Nephron (organoid): ENCODE measurements around the gene TRPV2.

Source experiments
- H3K27ac Mint-ChIP-seq, 3 experiments: 2 replicates each; pipeline ENCODE4 v1.8.0; 2020; ENCODE audit warnings: mixed read lengths in 3 of 3, mild to moderate bottlenecking in 2 of 3, moderate library complexity in 1 of 3
- H3K27me3 Mint-ChIP-seq: 2 replicates; pipeline ENCODE4 v1.8.0; 2021; ENCODE audit warnings: low read depth, mild to moderate bottlenecking, moderate library complexity, mixed read lengths
- H3K36me3 Mint-ChIP-seq: 2 replicates; pipeline ENCODE4 v1.8.0; 2020; ENCODE audit warnings: low read depth, mixed read lengths
- H3K4me1 Mint-ChIP-seq: 2 replicates; pipeline ENCODE4 v1.8.0; 2020; ENCODE audit warnings: mixed read lengths
- H3K4me3 Mint-ChIP-seq, 3 experiments: 2 replicates each; pipeline ENCODE4 v1.8.0; 2020; ENCODE audit warnings: mild to moderate bottlenecking in 3 of 3, mixed read lengths in 3 of 3, moderate library complexity in 2 of 3
- H3K9me3 Mint-ChIP-seq: 2 replicates; pipeline ENCODE4 v1.8.0; 2020; ENCODE audit warnings: mixed read lengths
- TF ChIP-seq, protein P1 (sequence below), 3 experiments: fragments of 200-600 bp; sonication (generic); IDR thresholded peaks; one replicate each; pipeline ENCODE4 v1.5.0; 2021; ENCODE audit warnings: antibody characterized with exemption in 3 of 3; ENCODE audit not compliant: unreplicated experiment in 3 of 3

The TRPV2 gene, protein sequence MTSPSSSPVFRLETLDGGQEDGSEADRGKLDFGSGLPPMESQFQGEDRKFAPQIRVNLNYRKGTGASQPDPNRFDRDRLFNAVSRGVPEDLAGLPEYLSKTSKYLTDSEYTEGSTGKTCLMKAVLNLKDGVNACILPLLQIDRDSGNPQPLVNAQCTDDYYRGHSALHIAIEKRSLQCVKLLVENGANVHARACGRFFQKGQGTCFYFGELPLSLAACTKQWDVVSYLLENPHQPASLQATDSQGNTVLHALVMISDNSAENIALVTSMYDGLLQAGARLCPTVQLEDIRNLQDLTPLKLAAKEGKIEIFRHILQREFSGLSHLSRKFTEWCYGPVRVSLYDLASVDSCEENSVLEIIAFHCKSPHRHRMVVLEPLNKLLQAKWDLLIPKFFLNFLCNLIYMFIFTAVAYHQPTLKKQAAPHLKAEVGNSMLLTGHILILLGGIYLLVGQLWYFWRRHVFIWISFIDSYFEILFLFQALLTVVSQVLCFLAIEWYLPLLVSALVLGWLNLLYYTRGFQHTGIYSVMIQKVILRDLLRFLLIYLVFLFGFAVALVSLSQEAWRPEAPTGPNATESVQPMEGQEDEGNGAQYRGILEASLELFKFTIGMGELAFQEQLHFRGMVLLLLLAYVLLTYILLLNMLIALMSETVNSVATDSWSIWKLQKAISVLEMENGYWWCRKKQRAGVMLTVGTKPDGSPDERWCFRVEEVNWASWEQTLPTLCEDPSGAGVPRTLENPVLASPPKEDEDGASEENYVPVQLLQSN

DNA sequence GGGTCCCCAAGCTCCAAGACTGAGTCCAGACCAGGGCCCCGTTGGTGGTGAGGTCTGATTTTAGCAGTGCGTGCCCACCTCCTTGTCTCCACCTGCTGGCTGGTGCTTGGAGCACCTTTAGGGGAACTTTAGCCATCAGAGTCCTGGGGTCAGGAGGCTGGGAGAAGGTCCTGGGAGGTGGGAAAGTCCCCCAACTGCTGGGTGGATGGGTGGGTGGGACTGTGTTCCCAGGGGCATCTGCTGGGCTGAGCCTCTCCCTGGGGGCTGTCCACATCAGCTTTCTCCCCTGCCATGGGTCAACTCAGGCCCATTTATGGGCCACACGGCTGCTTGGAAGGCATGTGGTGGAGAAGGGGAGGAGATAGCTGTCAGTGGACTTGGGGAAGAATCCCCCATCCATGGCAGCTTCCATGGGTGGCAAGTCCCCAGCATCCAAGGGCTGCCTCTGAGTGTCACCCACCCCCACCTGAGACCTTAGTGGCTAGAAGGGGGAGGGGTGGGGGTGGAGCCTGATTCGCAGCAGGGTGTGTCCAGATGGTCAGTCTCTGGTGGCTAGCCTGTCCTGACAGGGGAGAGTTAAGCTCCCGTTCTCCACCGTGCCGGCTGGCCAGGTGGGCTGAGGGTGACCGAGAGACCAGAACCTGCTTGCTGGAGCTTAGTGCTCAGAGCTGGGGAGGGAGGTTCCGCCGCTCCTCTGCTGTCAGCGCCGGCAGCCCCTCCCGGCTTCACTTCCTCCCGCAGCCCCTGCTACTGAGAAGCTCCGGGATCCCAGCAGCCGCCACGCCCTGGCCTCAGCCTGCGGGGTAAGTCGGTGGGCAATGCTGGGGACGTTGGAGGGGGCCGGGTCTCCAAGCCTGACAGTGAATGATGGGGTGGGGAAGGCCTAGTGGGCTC lies at the start of gene TRPV2:
TSS of gene TRPV2 (plus strand) at position 541 of the 894 bp plus-strand sequence. CDS start 2,098 bp downstream, outside the sequence.
- Mint-ChIP-seq H3K27me3 (no peaks in the 10 kb centered on the region), H3K9me3 (no peaks in the 10 kb centered on the region), H3K27ac (no peak within 1 kb of the TSS)

DNA sequence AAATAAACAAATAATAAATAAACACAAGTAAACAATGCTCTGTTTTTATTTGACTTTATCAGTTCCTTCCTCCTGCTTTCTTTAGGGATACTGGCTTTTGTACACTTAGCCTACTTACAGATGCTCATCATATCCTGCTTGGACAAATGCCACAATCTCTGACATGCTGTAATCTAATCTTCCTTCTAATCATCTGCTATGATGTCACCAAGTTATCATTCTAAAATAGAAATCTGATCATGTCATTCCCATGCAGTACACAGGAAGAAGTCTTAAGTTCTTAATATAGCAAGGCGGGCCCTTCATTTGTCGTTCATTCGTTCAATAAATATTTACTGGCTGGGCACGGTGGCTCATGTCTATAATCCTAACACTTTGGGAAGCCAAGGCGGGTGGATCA lies 43.6 kb upstream of the TRPV2 start:
- H3K4me1 Mint-ChIP-seq: peaks cover 9% of the 10 kb centered on the region
- no peak overlapping the region for H3K4me3 Mint-ChIP-seq
- H3K9me3 Mint-ChIP-seq: no peaks in the 10 kb centered on the region

More for the DNA sequence above, at the start of gene TRPV2:
- H3K4me3 Mint-ChIP-seq: peak within 1 kb of the TSS in 2 of 3 experiments; percentile 45 to 51
- H3K36me3 Mint-ChIP-seq: no peaks in the 10 kb centered on the region
- peaks cover 7% of the 10 kb centered on the region for H3K4me1 Mint-ChIP-seq
- TF ChIP-seq, protein P1, sequence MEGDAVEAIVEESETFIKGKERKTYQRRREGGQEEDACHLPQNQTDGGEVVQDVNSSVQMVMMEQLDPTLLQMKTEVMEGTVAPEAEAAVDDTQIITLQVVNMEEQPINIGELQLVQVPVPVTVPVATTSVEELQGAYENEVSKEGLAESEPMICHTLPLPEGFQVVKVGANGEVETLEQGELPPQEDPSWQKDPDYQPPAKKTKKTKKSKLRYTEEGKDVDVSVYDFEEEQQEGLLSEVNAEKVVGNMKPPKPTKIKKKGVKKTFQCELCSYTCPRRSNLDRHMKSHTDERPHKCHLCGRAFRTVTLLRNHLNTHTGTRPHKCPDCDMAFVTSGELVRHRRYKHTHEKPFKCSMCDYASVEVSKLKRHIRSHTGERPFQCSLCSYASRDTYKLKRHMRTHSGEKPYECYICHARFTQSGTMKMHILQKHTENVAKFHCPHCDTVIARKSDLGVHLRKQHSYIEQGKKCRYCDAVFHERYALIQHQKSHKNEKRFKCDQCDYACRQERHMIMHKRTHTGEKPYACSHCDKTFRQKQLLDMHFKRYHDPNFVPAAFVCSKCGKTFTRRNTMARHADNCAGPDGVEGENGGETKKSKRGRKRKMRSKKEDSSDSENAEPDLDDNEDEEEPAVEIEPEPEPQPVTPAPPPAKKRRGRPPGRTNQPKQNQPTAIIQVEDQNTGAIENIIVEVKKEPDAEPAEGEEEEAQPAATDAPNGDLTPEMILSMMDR (IDR thresholded peaks at IDR 0.05; ENCODE audit: unreplicated experiment in 3 of 3): no peak

DNA sequence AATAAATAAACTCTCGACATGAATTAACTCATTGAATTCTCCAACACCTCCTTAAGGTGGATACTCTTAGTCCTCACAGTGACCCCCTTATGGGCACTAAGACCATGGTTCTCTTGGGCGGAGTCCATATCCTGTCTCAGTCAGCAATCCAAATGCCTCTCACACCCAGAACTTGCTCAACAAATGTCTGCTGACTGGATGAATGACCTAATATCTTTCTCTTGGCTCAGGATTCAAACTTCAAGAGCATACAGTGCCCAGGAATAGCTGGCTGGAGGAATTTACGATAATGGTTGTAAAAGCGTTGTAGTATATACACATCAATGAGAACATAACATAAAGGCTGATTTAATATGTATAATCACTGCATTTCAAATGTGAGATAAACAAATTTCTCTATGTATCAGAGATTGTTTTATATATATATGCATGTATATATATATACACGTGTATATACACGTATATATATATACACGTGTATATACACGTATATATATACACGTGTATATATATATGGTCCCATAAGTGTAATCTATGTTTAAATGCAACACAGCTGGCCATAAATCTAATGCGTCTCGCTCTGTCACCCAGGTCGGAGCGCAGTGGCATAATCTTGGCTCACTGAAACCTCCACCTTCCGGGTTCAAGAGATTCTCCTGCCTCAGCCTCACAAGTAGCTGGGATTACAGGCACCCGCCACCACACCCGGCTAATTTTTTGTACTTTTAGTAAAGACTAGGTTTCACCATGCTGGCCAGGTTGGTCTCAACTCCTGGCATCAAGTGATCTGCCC lies 41.0 kb upstream of the TRPV2 start:
- Mint-ChIP-seq H3K4me3 (no peak overlapping the region), H3K27me3 (no peaks in the 10 kb centered on the region), H3K4me1 (peaks cover 9% of the 10 kb centered on the region), H3K9me3 (no peaks in the 10 kb centered on the region), H3K27ac (no peak overlapping the region), H3K36me3 (no peaks in the 10 kb centered on the region)
- TF ChIP-seq, protein P1 (IDR thresholded peaks at IDR 0.05; ENCODE audit: unreplicated experiment in 3 of 3): no peak

More for the DNA sequence above, 43.6 kb upstream of the TRPV2 start:
- no peak overlapping the region for H3K27ac Mint-ChIP-seq
- H3K36me3 Mint-ChIP-seq: no peaks in the 10 kb centered on the region
- no peaks in the 10 kb centered on the region for H3K27me3 Mint-ChIP-seq
- TF ChIP-seq, protein P1 (IDR thresholded peaks at IDR 0.05; ENCODE audit: unreplicated experiment in 3 of 3): no peak

DNA sequence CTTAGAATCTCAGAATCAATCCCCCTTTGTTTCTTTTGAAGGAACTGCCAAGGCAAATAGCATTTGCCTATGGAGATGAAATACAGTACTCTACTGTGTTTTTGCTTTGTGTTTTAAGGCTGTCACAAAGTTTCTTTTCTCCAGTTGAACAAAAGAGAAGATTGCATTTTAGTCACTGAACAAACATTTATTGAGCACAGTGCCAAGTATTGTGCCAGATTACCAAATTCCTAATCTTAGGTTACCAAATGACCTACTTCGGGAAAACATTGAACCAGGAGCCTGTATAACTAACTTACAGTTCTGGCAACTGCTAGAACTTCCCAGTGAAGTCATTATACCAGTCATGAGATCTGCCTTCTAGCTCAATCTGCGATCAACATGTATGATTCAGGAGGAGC lies 37.4 kb upstream of the TRPV2 start:
- H3K27ac Mint-ChIP-seq: peak overlapping the region; percentile 55 to 77 (median 72)
- TF ChIP-seq, protein P1 (IDR thresholded peaks at IDR 0.05; ENCODE audit: unreplicated experiment in 3 of 3): no peak
- peaks cover 4% of the 10 kb centered on the region for H3K27me3 Mint-ChIP-seq
- peaks cover 27% of the 10 kb centered on the region for H3K4me1 Mint-ChIP-seq
- H3K4me3 Mint-ChIP-seq: peak overlapping the region in 1 of 3 experiments; percentile 34
- peaks cover 2% of the 10 kb centered on the region for H3K9me3 Mint-ChIP-seq
- H3K36me3 Mint-ChIP-seq: peaks cover 25% of the 10 kb centered on the region
